Mucosa of rectum (tissue), 2 donors: ENCODE measurements around the gene ALG12.
A peak's percentile ranks its signal among the peaks of the same experiment; 100 is the strongest.
"Not testable (repeated sequence)": the region's sequence is repeated elsewhere in the genome, so short reads cannot be mapped to it uniquely, and the experiment has no call there.

Experiments used
- H3K27ac ChIP-seq, 2 donors: one replicate each; pipeline ENCODE4 v1.7.0; 2013; ENCODE audit warnings: inconsistent platforms in 2 of 2, low read depth in 2 of 2, low read length in 2 of 2
- H3K27me3 ChIP-seq, 2 donors: one replicate each; pipeline ENCODE4 v1.7.0; 2013; ENCODE audit warnings: low read length in 2 of 2; ENCODE audit not compliant: control insufficient read depth in 2 of 2, insufficient read depth in 2 of 2
- H3K36me3 ChIP-seq, 2 donors: one replicate each; pipeline ENCODE4 v1.7.0; 2013; ENCODE audit warnings: low read length in 2 of 2; ENCODE audit not compliant: control insufficient read depth in 2 of 2, insufficient read depth in 2 of 2
- H3K4me1 ChIP-seq, 2 donors: one replicate each; pipeline ENCODE4 v1.7.0; 2013; ENCODE audit warnings: low read length in 2 of 2, mild to moderate bottlenecking in 1 of 2; ENCODE audit not compliant: control insufficient read depth in 2 of 2, insufficient read depth in 2 of 2
- H3K4me3 ChIP-seq, 2 donors: one replicate each; pipeline ENCODE4 v1.7.0; 2013; ENCODE audit warnings: low read length in 2 of 2
- H3K9ac ChIP-seq, 2 donors: one replicate each; pipeline ENCODE4 v1.7.0; 2013; ENCODE audit warnings: low read length in 2 of 2, low read depth in 1 of 2, mild to moderate bottlenecking in 1 of 2
- H3K9me3 ChIP-seq, 2 donors: one replicate each; pipeline ENCODE4 v1.7.0; 2013; ENCODE audit warnings: low read length in 2 of 2; ENCODE audit not compliant: control insufficient read depth in 2 of 2
- donor health status: healthy.
- donor health status: Normal muscosa, but diverticular disease.

Gene ALG12

DNA sequence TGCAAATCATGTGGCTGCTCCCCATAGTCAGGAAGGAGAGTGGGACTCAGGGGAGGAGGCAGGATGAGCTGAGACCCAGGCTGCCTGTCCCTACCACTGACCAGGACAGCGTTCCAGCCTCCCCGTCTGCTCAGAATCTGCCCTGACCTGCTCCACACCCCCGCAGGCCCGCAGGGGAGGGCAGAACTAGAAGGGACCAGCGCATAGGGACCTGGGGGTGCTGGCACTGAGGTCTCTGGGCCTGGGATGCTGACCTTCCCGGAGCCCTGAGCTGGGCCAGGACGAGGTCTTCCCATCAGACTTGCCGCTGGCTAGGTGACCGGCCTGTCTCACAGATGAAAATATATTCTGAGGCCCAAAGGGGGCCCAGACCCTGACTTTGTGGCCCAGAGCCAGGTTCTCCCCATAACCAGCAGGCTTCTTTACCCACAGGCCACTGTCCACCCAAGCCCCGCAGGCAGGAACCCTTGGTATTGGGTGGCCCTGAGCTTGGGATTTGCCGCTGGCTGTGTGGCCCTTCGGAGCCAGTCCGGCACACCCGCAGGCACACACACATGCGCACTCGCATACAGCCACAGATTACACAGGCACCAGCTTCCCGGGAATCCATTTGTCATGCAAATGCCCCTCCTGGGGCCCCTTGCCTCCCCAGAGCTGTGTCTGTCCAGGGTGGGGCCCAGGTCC is 28.5 kb upstream of the ALG12 start:
- H3K9me3 ChIP-seq, result no peaks in the 10 kb centered on the region
- H3K36me3 ChIP-seq, result no peaks in the 10 kb centered on the region
- H3K9ac ChIP-seq, result peak overlapping the region; percentile 47 to 94
- peaks cover 37 to 42% of the 10 kb centered on the region in 2 donors for H3K4me1 ChIP-seq
- H3K27ac ChIP-seq, result peak overlapping the region; percentile 98 to 100
- H3K27me3 ChIP-seq, result no peaks in the 10 kb centered on the region
- peak overlapping the region; percentile 37 to 84 for H3K4me3 ChIP-seq

DNA sequence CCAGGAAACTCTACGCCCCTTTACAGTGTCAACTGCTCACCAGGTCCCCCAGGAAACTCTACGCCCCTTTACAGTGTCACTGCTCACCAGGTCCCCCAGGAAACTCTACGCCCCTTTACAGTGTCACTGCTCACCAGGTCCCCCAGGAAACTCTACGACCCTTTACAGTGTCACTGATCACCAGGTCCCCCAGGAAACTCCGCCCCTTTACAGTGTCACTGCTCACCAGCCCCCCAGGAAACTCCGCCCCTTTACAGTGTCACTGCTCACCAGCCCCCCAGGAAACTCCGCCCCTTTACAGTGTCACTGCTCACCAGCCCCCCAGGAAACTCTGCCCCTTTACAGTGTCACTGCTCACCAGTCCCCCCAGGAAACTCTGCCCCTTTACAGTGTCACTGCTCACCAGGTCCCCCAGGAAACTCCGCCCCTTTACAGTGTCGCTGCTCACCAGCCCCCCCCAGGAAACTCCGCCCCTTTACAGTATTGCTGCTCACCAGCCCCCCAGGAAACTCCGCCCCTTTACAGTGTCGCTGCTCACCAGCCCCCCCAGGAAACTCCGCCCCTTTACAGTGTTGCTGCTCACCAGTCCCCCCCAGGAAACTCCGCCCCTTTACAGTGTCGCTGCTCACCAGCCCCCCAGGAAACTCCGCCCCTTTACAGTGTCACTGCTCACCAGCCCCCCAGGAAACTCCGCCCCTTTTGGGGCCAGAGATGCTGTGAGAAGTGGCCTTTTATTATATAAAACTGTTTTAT is 27.0 kb upstream of the ALG12 start:
- H3K27ac ChIP-seq, result peak overlapping the region in 1 of 2 donors; percentile 65

DNA sequence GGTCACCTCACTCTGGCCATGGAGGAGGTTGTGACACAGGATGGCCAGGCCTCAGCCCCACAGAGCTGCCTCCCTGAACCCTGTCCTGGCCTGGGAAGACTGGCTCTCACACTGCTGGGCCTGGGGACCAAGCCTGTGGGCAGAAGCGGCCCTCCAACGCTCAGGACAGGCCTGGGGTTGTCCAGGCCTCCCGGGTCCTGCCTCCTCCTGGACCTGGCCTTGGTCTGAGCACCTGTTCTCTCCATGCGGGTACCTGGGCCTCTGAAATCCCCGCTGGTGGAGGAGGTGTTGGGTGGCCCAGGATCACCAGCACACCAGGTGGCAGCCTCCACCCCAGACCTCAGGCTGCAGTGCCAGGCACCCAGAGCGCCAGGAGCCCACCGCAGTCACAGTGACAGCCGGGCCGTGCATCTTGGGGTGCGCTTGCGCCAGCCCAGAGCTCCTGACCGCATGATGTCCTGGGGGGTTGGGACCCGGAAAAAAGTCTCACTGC is 26.2 kb upstream of the ALG12 start:
- Histone ChIP-seq H3K27me3 (no peaks in the 10 kb centered on the region), H3K9ac (no peak overlapping the region), H3K4me3 (no peak overlapping the region), H3K27ac (no peak overlapping the region), H3K9me3 (no peaks in the 10 kb centered on the region), H3K36me3 (no peaks in the 10 kb centered on the region), H3K4me1 (peaks cover 20 to 23% of the 10 kb centered on the region in 2 donors)

More for the DNA sequence above, 27.0 kb upstream of the ALG12 start:
- not testable (repeated sequence) for H3K9ac ChIP-seq, H3K36me3 ChIP-seq, H3K4me3 ChIP-seq, H3K27me3 ChIP-seq, H3K9me3 ChIP-seq
- H3K4me1 ChIP-seq, result peaks cover 26 to 31% of the 10 kb centered on the region in 2 donors

DNA sequence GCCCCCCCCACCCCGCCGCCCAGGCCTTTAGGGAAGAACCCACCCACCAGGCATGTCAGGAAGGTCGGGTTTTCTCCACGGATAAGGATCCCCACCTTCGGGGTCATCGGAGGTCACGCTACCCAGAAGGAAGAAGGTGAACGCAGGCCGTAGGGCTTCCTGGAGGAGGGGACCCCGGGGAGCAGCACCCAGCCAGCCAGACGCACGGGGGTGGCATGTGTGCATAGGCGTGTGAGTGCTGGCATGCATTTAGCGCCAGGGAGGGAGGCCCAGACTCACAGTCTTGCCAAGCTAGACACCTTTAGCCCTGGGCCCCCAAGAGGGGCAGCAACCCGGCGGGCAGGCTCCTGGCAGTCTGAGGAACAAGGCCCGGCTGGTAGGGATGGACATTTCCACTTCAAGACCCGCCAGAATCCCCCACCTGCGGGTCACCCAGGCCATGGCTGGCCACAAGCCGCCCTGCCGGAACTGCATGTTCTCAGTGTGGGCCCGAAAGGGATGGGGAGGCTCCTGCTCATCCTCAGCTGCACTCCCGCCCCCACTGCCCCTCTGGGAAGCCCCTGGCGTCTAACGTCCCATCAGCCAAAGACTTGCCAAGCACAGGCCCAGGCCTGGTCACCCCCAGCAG is 25.6 kb upstream of the ALG12 start:
- Histone ChIP-seq H3K9ac (no peak overlapping the region), H3K27me3 (no peaks in the 10 kb centered on the region), H3K27ac (no peak overlapping the region), H3K9me3 (no peaks in the 10 kb centered on the region), H3K4me3 (no peak overlapping the region), H3K4me1 (peaks cover 20 to 23% of the 10 kb centered on the region in 2 donors), H3K36me3 (no peaks in the 10 kb centered on the region)

DNA sequence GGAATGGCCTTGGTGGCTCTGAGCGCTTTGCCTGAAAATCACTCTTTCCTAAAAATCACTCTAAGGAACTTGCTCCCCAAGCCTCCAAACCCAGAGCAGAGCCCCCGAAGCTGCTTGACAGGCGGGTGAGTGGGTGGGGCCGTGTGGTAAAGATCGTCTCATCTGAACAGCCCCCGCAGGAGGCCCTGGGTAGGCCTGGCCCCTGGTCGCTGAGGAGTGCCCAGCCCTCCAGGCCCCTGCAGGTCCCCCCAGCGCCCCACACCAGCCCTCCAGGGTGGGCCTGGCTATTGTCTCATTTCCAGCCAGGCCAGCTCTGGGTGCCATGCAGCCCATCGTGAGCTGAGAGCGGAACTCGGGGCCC is 25.1 kb upstream of the ALG12 start:
- H3K36me3 ChIP-seq, result no peaks in the 10 kb centered on the region
- no peak overlapping the region for H3K27ac ChIP-seq
- H3K9ac ChIP-seq, result no peak overlapping the region
- peaks cover 20 to 23% of the 10 kb centered on the region in 2 donors for H3K4me1 ChIP-seq
- H3K4me3 ChIP-seq, result no peak overlapping the region
- no peaks in the 10 kb centered on the region for H3K27me3 ChIP-seq
- no peaks in the 10 kb centered on the region for H3K9me3 ChIP-seq

DNA sequence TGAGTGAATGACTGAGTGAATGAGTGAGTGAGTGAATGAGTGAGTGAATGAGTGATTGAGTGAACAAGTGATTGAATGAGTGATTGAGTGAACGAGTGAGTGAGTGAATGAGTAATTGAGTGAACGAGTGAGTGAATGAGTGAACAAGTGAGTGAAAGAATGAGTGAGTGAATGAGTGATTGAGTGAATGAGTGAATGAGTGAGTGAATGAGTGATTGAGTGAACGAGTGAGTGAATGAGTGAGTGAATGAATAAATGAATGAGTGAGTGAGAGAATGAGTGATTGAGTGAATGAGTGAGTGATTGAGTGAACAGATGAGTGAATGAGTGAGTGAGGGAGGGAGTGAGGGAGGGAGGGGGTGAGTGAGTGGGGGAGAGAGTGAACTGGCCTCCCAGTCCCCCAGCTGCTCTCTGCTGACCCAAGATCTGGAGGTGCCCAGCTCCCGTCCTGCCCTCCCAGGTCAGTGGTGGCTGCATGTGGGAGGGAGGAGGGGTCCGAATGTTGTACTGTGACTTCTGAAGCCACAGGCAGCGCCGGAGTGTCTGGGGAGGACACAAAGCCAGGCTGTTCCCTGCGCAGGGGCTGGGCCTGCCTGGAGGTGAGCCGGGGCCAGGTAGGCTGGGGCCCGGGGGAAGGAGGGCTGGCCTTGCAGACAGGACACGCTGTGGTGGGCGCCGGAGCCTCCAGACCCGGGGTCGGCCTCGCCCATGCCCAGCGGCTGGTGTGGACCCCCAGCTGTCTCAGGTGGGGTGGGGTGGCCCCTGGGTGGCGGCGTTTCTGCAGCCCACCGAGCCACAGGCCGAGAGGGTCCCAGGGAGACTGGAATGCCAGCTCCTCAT is 24.5 kb upstream of the ALG12 start:
- Histone ChIP-seq H3K27me3 (no peaks in the 10 kb centered on the region), H3K27ac (no peak overlapping the region), H3K36me3 (no peaks in the 10 kb centered on the region), H3K4me1 (peaks cover 17 to 24% of the 10 kb centered on the region in 2 donors), H3K9ac (no peak overlapping the region), H3K9me3 (no peaks in the 10 kb centered on the region), H3K4me3 (no peak overlapping the region)

DNA sequence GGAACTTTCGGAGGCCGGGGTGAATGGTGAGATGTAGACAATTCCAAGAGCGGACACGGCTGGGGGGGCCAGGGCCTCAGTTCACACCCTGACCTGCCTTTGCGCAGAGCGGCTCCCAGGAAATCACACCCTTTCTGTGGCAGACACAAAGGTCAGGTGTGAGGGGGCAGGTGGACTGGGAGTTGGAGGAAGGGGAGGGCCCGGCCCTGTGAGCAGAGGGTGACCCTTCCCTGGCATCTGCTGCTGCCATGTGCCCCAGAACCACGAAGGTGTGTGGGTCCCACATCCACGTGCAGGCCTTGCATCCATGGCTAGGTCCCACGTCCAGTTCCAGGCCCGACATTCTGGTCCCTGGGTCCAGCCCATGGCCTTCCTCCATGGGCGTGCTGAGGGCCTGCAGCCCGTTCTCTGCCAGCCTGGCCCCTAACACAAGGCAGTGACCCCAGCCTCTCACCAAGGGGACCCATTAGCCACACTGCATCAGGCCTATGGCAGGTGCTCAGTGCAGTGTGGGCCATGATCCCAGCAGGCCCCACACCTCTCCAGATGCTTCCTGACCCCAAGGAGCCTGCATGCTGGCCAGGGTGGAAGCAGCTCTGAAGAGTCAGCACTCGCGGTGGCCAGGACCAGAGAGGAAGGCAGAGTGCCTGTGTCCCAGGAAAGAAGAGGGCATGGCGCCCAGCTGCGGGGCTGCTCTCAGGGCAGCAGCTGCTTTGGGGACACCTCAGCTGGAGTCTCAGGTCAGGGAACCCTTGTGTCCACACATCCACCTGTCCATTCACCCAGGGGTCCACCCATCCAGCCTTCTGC is 23.5 kb upstream of the ALG12 start:
- Histone ChIP-seq H3K27me3 (no peaks in the 10 kb centered on the region), H3K27ac (no peak overlapping the region), H3K4me1 (peaks cover 11 to 13% of the 10 kb centered on the region in 2 donors), H3K4me3 (no peak overlapping the region), H3K36me3 (no peaks in the 10 kb centered on the region), H3K9me3 (no peaks in the 10 kb centered on the region), H3K9ac (no peak overlapping the region)

DNA sequence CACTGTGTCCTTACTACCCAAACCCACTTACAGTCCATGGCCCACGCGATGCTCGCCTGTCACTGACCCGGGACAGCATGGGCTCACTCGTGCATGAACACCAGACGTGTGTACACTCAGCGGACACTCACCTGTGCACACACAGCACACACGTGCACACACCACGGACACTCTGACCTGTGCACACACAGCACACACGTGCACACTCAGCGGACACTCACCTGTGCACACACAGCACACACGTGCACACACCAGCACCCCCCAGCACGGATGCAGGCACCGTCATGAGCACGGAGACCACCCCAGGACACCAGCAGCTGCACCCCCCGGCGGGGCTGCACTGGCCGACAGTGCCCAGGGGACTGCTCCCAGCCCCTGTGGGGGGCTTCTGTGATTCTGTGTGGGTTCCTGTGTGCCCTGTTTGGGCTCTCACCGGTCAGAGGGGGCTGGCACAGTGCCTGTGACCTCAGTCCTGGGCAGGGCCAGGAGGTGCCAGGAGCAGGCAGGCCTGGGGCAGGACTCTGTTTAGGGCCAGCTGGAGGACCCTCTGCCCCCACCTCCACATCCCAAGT is 20.4 kb upstream of the ALG12 start:
- peaks cover 19 to 20% of the 10 kb centered on the region in 2 donors for H3K4me1 ChIP-seq
- H3K36me3 ChIP-seq, result no peaks in the 10 kb centered on the region
- H3K27me3 ChIP-seq, result no peaks in the 10 kb centered on the region
- no peak overlapping the region for H3K4me3 ChIP-seq
- H3K9ac ChIP-seq, result no peak overlapping the region
- H3K27ac ChIP-seq, result peak overlapping the region in 1 of 2 donors; percentile 16
- no peaks in the 10 kb centered on the region for H3K9me3 ChIP-seq
